GM19239 (cell line): ENCODE data around the gene MSI2.

ENCODE experiments used
- DNase-seq: peaks from one replicate; pipeline ENCODE4 v3.0.0; 2011; ENCODE audit warnings: low spot score; ENCODE audit not compliant: insufficient read length
- FAIRE-seq: peaks from 2 replicates; lab custom pipeline; 2011; peaks lifted over from hg19 to GRCh38; lab: Jason Lieb, UNC

Gene MSI2

DNA sequence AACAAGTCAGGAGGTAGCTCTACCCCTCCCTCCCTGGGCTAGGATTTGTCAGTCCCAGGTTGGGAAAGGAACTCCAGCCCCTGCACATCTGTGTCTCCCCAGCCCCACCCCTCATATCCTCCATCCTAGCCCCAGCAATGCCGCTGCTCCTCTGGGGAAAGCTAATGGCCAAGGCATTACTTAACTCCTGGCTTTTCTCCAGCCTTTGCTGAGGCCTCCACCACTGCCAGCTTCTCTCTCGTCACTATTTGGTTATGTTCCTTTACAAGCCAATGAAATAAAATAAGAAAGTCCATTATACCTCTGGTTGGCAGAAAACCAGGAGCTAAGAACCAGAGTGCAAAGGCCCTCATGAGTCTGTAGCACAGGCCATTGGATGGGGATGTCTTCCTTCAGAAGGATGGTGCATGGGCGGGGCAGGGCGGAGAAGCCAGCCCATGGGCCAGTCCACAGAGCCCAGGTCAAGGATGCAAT is 317.8 kb downstream of the MSI2 start:
- no peak for FAIRE-seq
- DNase-seq, result no peak

DNA sequence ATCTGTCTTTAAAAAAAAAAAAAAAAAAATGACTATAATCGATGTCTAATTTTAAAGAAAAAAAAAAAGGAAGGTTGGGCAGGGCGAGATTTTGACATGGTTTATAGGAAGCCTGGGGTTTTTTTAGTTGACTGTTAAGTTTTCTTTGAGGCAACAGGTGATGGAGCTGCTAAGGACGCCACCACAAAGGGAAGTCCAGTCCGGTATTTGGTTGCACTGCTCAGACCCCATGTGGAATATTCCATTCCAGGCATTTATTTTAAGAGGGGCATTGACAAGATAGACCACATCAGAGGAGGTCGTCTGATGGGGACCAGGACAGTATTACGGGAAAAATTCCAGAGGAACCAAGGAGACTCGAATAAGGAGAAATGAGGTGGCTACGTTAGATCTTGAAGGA is 320.4 kb downstream of the MSI2 start:
- no peak for FAIRE-seq
- DNase-seq, result no peak

DNA sequence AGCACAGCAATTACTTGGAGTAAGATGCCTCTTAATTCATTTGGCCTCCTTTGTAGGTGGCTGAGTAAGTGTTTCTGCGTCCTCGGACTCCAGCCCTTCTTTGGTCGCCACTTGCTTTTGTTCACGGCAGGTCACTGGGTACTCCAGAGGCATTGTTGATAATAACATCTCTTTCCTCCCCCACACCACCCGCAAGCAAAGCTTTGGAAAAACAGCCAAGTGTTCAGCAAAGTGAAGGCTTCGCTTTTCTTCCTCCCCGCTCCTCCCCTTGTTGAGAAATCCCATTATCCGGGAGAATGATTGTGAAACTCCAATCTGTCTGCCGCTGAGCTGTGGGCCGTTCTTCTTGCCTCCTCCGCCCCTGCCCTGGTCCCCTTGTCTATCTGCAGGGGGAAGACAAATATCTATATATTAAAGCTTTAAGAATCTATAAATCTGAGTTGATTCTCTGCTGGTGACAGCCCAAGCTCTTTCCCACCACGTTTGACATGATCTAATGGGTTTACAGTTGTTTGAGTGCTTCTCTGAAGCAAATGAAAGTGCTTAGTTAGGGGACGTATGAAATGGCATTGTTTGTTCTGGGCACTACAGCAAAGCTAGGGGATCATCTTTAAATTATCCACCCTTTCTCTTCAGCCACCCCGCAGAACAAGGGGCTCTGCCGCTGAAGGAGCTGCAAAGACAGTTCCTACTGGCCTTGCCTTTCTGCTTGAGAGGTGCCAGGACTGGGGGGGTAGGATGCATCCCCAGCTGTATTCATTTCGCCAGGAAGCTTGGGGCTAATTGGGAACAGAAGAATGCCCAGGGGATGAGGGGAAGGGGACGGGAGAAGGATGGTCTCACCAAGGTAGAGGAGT is 321.7 kb downstream of the MSI2 start:
- DNase-seq, result no peak
- FAIRE-seq, result peak; percentile 11

DNA sequence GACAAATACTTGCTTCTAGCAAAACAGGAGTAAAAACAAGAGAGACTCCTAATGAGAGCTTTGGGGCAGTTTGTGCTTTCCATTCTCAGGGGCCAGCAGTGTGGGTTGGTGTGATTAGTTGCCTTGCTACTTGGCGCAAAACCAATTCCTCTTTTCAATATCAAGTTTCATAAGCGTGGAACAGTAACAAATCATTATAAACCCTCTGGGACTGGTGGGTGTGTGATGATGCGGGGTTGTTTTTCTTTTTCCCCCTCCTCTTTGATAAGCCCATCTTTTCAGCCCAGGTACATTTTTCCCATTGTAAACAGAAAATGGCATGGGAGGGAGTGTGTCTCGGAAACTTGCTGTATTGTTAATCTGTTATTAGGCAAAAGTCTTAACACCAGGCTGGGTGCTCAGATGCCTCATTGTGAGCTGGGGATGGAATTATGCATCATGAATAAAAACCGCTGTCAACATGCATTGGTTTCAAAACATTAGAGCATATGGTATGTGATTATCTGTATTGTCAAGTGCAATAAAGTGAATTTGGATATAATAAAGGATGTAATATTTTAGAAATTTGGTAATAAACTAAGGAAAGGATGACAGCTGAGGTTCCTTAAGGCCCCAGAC is 322.4 kb downstream of the MSI2 start:
- DNase-seq (no peak), FAIRE-seq (peak; percentile 11)

- DNase-seq (no peak), FAIRE-seq (no peak)
Observed at GRCh38 chr17:57579245-57579644, 322.9 kb downstream of the MSI2 start.

DNA sequence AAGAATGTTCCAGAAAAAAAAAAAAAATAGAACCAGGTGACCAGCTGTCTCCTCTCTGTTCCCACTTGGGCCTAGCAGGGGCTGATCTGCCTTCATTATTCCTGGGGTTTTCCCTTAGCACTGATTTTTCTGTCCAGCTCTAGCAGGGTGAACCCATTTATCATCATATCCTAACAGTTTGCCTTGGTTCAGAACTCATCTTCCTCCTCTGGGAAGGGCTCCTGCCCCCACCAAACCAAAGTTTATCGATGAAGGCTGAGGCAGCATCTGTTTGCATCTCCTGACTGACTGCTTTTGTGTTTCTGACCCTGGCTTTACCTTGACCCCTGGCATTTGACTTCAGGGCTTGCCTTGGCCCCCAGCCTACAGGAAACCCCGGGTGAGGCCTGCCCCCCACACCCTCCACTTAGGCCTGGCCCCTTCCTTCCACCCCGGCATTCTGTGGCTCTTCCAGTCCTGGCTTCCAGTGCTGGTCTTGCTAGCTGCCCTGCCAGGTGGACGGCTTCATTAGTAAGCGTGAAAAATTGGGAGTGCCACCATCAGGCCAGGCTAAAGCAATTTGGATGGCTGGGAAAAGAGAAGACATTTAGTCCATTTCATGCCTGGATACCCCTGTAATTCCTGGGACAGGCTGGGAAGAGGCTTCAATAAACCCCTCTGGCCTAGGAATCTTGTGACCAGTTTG is 323.9 kb downstream of the MSI2 start:
- FAIRE-seq (no peak), DNase-seq (no peak)

- FAIRE-seq (no peak), DNase-seq (no peak)
Observed at GRCh38 chr17:57582881-57583756, 326.8 kb downstream of the MSI2 start.

- FAIRE-seq (no peak), DNase-seq (no peak)
Observed at GRCh38 chr17:57584050-57584551, 327.8 kb downstream of the MSI2 start.

GRCh38 chr17:57585341-57586195 is 329.2 kb downstream of the MSI2 start:
- FAIRE-seq (no peak), DNase-seq (no peak)

DNA sequence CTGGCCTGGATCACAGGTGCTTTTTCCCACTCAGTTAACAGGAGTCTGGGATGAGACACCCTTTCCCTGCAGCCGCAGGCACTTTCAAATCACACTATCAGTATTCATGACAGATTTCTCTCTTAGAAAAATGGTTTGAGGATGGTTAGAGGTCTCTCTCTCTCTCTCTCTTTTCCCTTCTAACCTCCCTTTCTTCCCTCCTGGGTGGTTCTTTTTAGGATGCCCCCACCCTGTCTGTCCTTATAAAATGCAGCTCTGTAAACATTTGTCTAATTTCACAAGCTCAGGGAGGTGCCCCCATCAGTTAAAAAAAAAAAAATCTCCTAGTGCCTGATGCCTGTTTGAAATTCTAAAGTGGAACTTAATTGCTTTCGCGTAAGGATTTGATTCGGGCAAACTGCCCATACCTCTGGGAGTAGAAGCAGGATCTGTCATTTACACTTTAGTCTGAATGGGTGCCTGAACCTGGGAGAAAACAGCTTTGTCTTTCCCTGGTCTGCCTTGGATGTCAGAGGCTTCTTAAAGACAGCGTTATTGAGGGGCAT is 329.9 kb downstream of the MSI2 start:
- no peak for FAIRE-seq

DNA sequence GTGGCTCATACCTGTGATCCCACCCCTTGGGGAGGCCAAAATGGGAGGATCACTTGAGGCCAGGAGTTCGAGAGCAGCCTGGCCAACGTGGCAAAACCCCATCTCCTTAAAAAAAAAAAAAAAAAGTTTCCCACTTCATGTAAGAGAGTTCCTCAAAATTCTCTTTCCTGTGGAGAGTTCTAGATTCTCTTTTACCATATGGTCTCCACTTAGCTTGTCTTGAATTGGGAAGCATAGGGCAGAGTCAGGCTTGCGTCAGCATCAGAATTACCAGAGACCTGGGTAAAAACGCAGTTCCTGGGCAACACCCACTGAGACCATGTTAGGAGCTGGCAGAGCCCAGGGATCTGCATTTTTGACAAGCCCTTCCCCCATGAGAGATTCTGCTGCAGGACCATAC is 330.4 kb downstream of the MSI2 start:
- DNase-seq, result no peak
- FAIRE-seq, result no peak

More for the DNA sequence above, 329.9 kb downstream of the MSI2 start:
- DNase-seq, result no peak

DNA sequence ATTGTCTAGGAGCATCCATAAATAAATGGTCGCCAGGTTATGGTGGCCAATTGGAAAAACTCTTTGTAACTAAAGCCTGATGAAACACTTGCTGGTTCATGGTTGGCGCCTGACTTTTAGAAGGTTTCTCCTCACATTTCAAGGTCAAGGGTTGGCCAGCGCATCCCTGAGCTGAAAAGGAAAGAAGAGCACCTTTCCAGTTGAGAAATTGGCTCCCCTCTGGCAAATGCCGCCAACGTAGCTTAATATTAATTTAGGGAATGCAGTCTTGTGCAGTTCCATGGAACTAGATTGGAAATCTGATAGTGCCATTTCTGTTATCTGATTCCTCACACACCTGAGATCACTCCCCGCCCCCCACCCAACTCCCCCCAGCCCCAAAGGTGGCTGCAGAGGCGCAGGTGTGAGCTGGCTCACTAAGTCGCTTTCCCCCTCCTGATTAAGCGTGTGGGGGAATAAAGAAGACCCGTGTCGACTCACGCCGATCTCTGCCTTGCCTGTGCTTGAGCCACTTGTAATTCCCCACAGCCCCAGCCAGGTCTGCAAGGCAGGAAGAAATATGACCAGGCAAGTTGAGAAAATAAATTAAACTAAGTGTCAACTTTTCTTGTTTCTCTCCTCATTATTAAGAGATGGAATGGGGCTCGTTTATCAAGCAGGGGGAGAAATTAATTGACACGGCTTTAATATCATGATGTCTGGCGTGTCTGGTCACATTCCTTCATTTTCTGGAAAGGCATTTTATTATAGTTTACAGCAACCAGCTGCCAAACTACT is 331.1 kb downstream of the MSI2 start:
- no peak for FAIRE-seq
- DNase-seq, result no peak

- DNase-seq (no peak), FAIRE-seq (no peak)
Observed at GRCh38 chr17:57588086-57588485, 331.8 kb downstream of the MSI2 start.

- DNase-seq, result no peak
- FAIRE-seq, result no peak
Observed at GRCh38 chr17:57589151-57590034, 333.1 kb downstream of the MSI2 start.

DNA sequence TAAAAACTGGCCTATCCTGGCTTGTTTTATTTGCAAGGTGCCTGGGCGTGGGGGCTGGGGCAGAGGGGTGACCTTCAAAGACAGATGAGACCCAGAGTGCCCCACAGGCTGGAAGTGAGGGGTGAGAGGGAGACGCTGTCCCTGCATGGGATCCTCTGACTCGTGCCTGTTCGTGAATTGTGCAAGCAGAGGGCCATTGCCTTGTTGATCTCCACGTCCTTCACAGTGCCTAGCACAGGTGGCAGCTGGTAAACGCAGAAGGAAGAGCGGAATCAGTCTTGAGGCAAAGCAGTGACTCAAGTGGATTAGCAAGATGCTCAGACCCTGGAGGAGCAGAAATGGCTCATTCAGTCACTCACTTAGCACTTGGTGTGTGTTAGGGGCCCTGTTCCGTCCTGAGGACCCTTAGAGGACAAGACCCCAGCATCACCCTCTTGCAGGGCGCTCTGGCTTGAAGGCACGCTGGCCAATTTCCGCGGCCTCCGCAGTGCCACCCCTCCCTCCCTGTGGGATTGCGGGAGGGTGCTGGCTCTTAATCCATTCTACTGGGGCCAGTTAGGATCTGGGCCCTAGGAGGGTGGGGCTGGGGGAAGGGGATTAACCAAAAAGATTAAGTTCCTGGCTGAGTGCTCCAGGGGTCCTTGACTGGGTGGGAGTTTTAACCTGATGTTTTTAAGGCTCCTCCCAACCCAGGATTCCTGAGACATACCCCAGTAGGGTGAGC is 337.6 kb downstream of the MSI2 start:
- DNase-seq, result no peak
- FAIRE-seq, result no peak

GRCh38 chr17:57594767-57595166 is 338.4 kb downstream of the MSI2 start:
- DNase-seq (no peak), FAIRE-seq (no peak)
